IMR-90 (cell line): ENCODE results near the gene S100A13. TPM values are rescaled to one million over a fixed set of nuclear protein-coding genes. Genes with fewer than 3 reads are reported as not detected.

ENCODE experiments used
- ATAC-seq: fragments of 200-7000 bp; cut with Tn5 transposase; 2 replicates; pipeline ENCODE4 v1.9.1; 2020; ENCODE audit warnings: low read depth, mild to moderate bottlenecking, moderate library complexity
- BruUV-seq: library from RNA; stranded (reverse); fragments of 400-500 nt; replicated peaks from 2 replicates; lab custom pipeline; 2021; lab: Mats Ljungman, UMichigan
- CTCF ChIA-PET: fragments of 300-600 bp; formaldehyde crosslinking; extraction: SDS; loops from one replicate; lab custom pipeline; 2021; ENCODE audit warnings: antibody characterized with exemption; lab: Yijun Ruan, JAX
- POLR2A ChIA-PET: fragments of 300-600 bp; sonication (Branson Sonifier 250); formaldehyde crosslinking; loops from one replicate; lab custom pipeline; 2022; ENCODE audit warnings: antibody characterized with exemption; ENCODE audit not compliant: unreplicated experiment; lab: Charles Lee
- DNase-seq: peaks from one replicate; pipeline ENCODE4 v3.0.0; 2013
- H2AFZ ChIP-seq: replicated peaks from 2 replicates; pipeline ENCODE3; 2013; ENCODE audit warnings: low read length, mild to moderate bottlenecking; ENCODE audit not compliant: poor library complexity
- H2AK5ac ChIP-seq: 2 replicates; pipeline ENCODE4 v1.6.1; 2013; ENCODE audit warnings: low read depth, low read length, inconsistent platforms
- H2AK9ac ChIP-seq: replicated peaks from 2 replicates; pipeline ENCODE3; 2013; ENCODE audit warnings: mild to moderate bottlenecking, low read depth, low read length, moderate library complexity; ENCODE audit not compliant: poor library complexity
- H2BK120ac ChIP-seq: 2 replicates; pipeline ENCODE4 v1.6.1; 2013; ENCODE audit warnings: low read depth, low read length, inconsistent platforms
- H2BK15ac ChIP-seq: 3 replicates; pipeline ENCODE4 v1.6.1; 2013; ENCODE audit warnings: low read depth, low read length, inconsistent platforms
- H2BK20ac ChIP-seq: 2 replicates; pipeline ENCODE4 v1.6.1; 2013; ENCODE audit warnings: low read depth, mild to moderate bottlenecking, inconsistent platforms, low read length, moderate library complexity
- H2BK5ac ChIP-seq: 2 replicates; pipeline ENCODE4 v1.6.1; 2013; ENCODE audit warnings: mild to moderate bottlenecking, low read depth, low read length, inconsistent platforms; ENCODE audit not compliant: poor library complexity, severe bottlenecking
- H3K14ac ChIP-seq: replicated peaks from 2 replicates; pipeline ENCODE4 v1.6.1; 2013; ENCODE audit warnings: low read depth, low read length, inconsistent platforms
- H3K18ac ChIP-seq: 2 replicates; pipeline ENCODE4 v1.6.1; 2013; ENCODE audit warnings: low read depth, low read length, control low read depth
- H3K23ac ChIP-seq: 2 replicates; pipeline ENCODE4 v1.6.1; 2013; ENCODE audit warnings: low read depth, low read length, inconsistent platforms
- H3K27ac ChIP-seq: 2 replicates; pipeline ENCODE4 v1.5.1; 2013; ENCODE audit warnings: mild to moderate bottlenecking, control low read depth, low read length; ENCODE audit not compliant: insufficient read depth
- H3K27me3 ChIP-seq: 2 replicates; pipeline ENCODE4 v1.6.1; 2013; ENCODE audit warnings: low read length; ENCODE audit not compliant: control insufficient read depth, insufficient read depth
- H3K36me3 ChIP-seq: 2 replicates; pipeline ENCODE4 v1.6.1; 2013; ENCODE audit warnings: low read length, mixed read lengths; ENCODE audit not compliant: control insufficient read depth, insufficient read depth
- H3K4ac ChIP-seq: 2 replicates; pipeline ENCODE4 v1.6.1; 2013; ENCODE audit warnings: low read depth, low read length, inconsistent platforms
- H3K4me1 ChIP-seq: 2 replicates; pipeline ENCODE4 v1.6.1; 2013; ENCODE audit warnings: low read length, mixed read lengths; ENCODE audit not compliant: control insufficient read depth, insufficient read depth
- H3K4me2 ChIP-seq: 2 replicates; pipeline ENCODE4 v1.6.1; 2013; ENCODE audit warnings: low read depth, mild to moderate bottlenecking, control low read depth, low read length, moderate library complexity
- H3K4me3 ChIP-seq: 2 replicates; pipeline ENCODE4 v1.5.1; 2013; ENCODE audit warnings: low read depth, mild to moderate bottlenecking, control low read depth, low read length, moderate library complexity; ENCODE audit not compliant: insufficient read depth
- H3K56ac ChIP-seq: 2 replicates; pipeline ENCODE4 v1.6.1; 2013; ENCODE audit warnings: low read length, inconsistent platforms; ENCODE audit not compliant: insufficient read depth; ENCODE audit errors: extremely low read depth
- H3K79me1 ChIP-seq, 2 experiments: 2 replicates each; pipeline ENCODE4 v1.6.1; 2013; ENCODE audit warnings: low read length in 2 of 2, inconsistent platforms in 1 of 2, low read depth in 1 of 2
- H3K9ac ChIP-seq: 2 replicates; pipeline ENCODE4 v1.6.1; 2013; ENCODE audit warnings: low read depth, low read length, control low read depth
- H3K9me1 ChIP-seq: 2 replicates; pipeline ENCODE4 v1.6.1; 2013; ENCODE audit warnings: low read length, inconsistent platforms; ENCODE audit not compliant: insufficient read depth
- H3K9me3 ChIP-seq: 2 replicates; pipeline ENCODE4 v1.6.1; 2013; ENCODE audit warnings: low read length; ENCODE audit not compliant: control insufficient read depth, insufficient read depth
- H4K20me1 ChIP-seq: 2 replicates; pipeline ENCODE4 v1.6.1; 2013; ENCODE audit warnings: low read length, inconsistent platforms; ENCODE audit not compliant: insufficient read depth
- H4K5ac ChIP-seq: 2 replicates; pipeline ENCODE4 v1.6.1; 2013; ENCODE audit warnings: mild to moderate bottlenecking, low read depth, low read length, control low read depth
- H4K8ac ChIP-seq, 2 experiments: 2 replicates each; pipeline ENCODE4 v1.6.1; 2013; ENCODE audit warnings: low read depth in 2 of 2, low read length in 2 of 2, control low read depth in 1 of 2, inconsistent platforms in 1 of 2
- H4K91ac ChIP-seq: 2 replicates; pipeline ENCODE4 v1.6.1; 2013; ENCODE audit warnings: low read depth, low read length, inconsistent platforms; ENCODE audit not compliant: insufficient read depth
- BHLHE40 ChIP-seq: fragments of 150-350 bp; IDR thresholded peaks from 2 replicates; pipeline ENCODE4 v1.6.1; 2016; ENCODE audit warnings: mild to moderate bottlenecking, low read depth, low read length
- CEBPB ChIP-seq: IDR thresholded peaks from 2 replicates; pipeline ENCODE4 v1.6.1; 2012; ENCODE audit warnings: low read depth, low read length, improper control_type of control experiment
- CHD1 ChIP-seq: IDR thresholded peaks from 2 replicates; pipeline ENCODE4 v1.6.1; 2012; ENCODE audit warnings: low read depth, low read length, improper control_type of control experiment
- CTCF ChIP-seq: conservative IDR thresholded peaks from 2 replicates; pipeline ENCODE4 v1.5.1; 2012; ENCODE audit warnings: mild to moderate bottlenecking, low read depth, low read length, improper control_type of control experiment
- ELK1 ChIP-seq: fragments of 150-350 bp; IDR thresholded peaks from 2 replicates; pipeline ENCODE4 v1.6.1; 2016; ENCODE audit warnings: low read depth, mild to moderate bottlenecking, low read length, moderate library complexity, borderline replicate concordance
- FOS ChIP-seq: fragments of 150-350 bp; IDR thresholded peaks from 2 replicates; pipeline ENCODE4 v1.6.1; 2016; ENCODE audit warnings: low read depth, low read length
- MAFK ChIP-seq: IDR thresholded peaks from 2 replicates; pipeline ENCODE4 v1.6.1; 2012; ENCODE audit warnings: low read depth, low read length, improper control_type of control experiment
- MAZ ChIP-seq: IDR thresholded peaks from 2 replicates; pipeline ENCODE4 v1.6.1; 2012; ENCODE audit warnings: low read depth, mild to moderate bottlenecking, low read length, improper control_type of control experiment, moderate library complexity, borderline replicate concordance
- MXI1 ChIP-seq: IDR thresholded peaks from 2 replicates; pipeline ENCODE4 v1.6.1; 2012; ENCODE audit warnings: low read depth, mild to moderate bottlenecking, low read length, moderate library complexity, borderline replicate concordance
- NFE2L2 ChIP-seq: fragments of 150-350 bp; IDR thresholded peaks from 2 replicates; pipeline ENCODE4 v1.6.1; 2016; ENCODE audit warnings: low read depth, mild to moderate bottlenecking, low read length
- POLR2A ChIP-seq: IDR thresholded peaks from 2 replicates; pipeline ENCODE4 v1.6.1; 2012; ENCODE audit warnings: mild to moderate bottlenecking, low read depth, low read length
- RAD21 ChIP-seq: IDR thresholded peaks from 2 replicates; pipeline ENCODE4 v1.6.1; 2012; ENCODE audit warnings: low read length, improper control_type of control experiment
- RCOR1 ChIP-seq: IDR thresholded peaks from 2 replicates; pipeline ENCODE4 v1.6.1; 2012; ENCODE audit warnings: mild to moderate bottlenecking, low read length, improper control_type of control experiment; ENCODE audit not compliant: insufficient replicate concordance
- RFX5 ChIP-seq: IDR thresholded peaks from 2 replicates; pipeline ENCODE4 v1.8.0; 2012; ENCODE audit warnings: low read depth, mild to moderate bottlenecking, low read length, moderate library complexity
- SMC3 ChIP-seq: fragments of 150-350 bp; IDR thresholded peaks from 2 replicates; pipeline ENCODE4 v1.6.1; 2016; ENCODE audit warnings: low read depth, mild to moderate bottlenecking, antibody characterized with exemption, low read length, moderate library complexity
- USF2 ChIP-seq: fragments of 150-350 bp; IDR thresholded peaks from 2 replicates; pipeline ENCODE4 v1.6.1; 2017; ENCODE audit warnings: mild to moderate bottlenecking, antibody characterized with exemption, low read length, low read depth
- WGBS, 2 experiments: methylation state at CpG; one replicate each; pipeline versions ENCODE4 v1.1.5 to v1.1.7; 2013; ENCODE audit warnings: missing lambda C conversion rate in 2 of 2; ENCODE audit not compliant: insufficient read length in 1 of 2; ENCODE audit errors: extremely low coverage in 2 of 2; 5-methylcytosine and 5-hydroxymethylcytosine counted together
- dilution Hi-C: fragments of 300-500 bp; cut with HindIII; formaldehyde crosslinking; loops from one replicate; pipeline ENCODE4 v1.14.3; 2018; ENCODE audit warnings: low sequenced_read_pairs; ENCODE audit not compliant: unreplicated experiment
- in situ Hi-C: fragments of 300-500 bp; cut with MboI; formaldehyde crosslinking; loops from 3 replicates; pipeline ENCODE4 v1.14.3; 2019; ENCODE audit warnings: low sequenced_read_pairs, inconsistent platforms, mixed read lengths
- intact Hi-C: fragments of 100-400 bp; cut with micrococcal nuclease; formaldehyde crosslinking; loops from 2 replicates; pipeline ENCODE4 v1.10.0; 2022
- polyA plus RNA-seq, 3 experiments: library from polyadenylated mRNA; depleted of rRNA; stranded (reverse); fragments of >200 nt; gene quantifications; 2 replicates each; pipeline ENCODE4 v1.2.3, GENCODE V29; 2012; ENCODE audit warnings: low replicate concordance in 1 of 3
- total RNA-seq: library from RNA; depleted of rRNA; stranded (reverse); fragments of >200 nt; gene quantifications from 2 replicates; pipeline ENCODE4 v1.2.3, GENCODE V29; 2012

The S100A13 gene
- total and polyA plus RNA-seq, 2 of the 4 experiments (the other 2 are of a cell fraction), result 122 to 468 TPM

- 90% methylated on average over 3 of the region's 6 CpGs; no CpG with 5 or more reads in 1 of the 2 experiments for WGBS, 2 experiments
- no peak overlapping the region for H4K5ac ChIP-seq
- H3K9ac ChIP-seq, result no peak overlapping the region
- H4K8ac ChIP-seq, result no peak overlapping the region
- no TSS peak for BruUV-seq
- H2BK120ac ChIP-seq, result no peak overlapping the region
- TF ChIP-seq MAZ (no peak), RFX5 (no peak), MAFK (no peak), CTCF (no peak), NFE2L2 (no peak), ELK1 (no peak), CHD1 (no peak), RAD21 (no peak), SMC3 (no peak), RCOR1 (no peak), FOS (no peak), BHLHE40 (no peak), MXI1 (no peak), POLR2A (no peak), USF2 (no peak), CEBPB (no peak)
- H3K4me1 ChIP-seq, result peaks cover 3% of the 10 kb centered on the region; the same call in 1 of the 2 replicates
- H2BK5ac ChIP-seq, result no peak overlapping the region
- DNase-seq, result no peak
- H3K18ac ChIP-seq, result no peak overlapping the region
- POLR2A ChIA-PET, result interaction anchor here (0.6 kb wide), 1 partner anchor 8 kb away, joined by 3 read pairs; the partner anchor contains the start of gene S100A13
- CTCF ChIA-PET, result interaction anchor here (2.3 to 2.5 kb wide), 2 partner anchors 14 to 47 kb away, joined by 6 to 15 read pairs; partner anchors contain the start of gene CHTOP
- no peak overlapping the region for H3K14ac ChIP-seq
- intact Hi-C loops, result no loop called here
- dilution Hi-C loops, result no loop called here
- peaks cover 7 to 16% of the 10 kb centered on the region in 2 experiments; a peak in 3 of 4 replicates for H3K79me1 ChIP-seq
- ATAC-seq, result no peak
- peaks cover 24% of the 10 kb centered on the region for H3K36me3 ChIP-seq
- 0 out of 2 replicates have a peak, but pooled peaks cover 4% of the 10 kb centered on the region for H3K9me1 ChIP-seq
- no peak overlapping the region for H3K4me2 ChIP-seq
- in situ Hi-C loops, result no loop called here
- H2BK20ac ChIP-seq, result no peak overlapping the region
- H3K27ac ChIP-seq, result no peak overlapping the region
- no peak overlapping the region for H4K91ac ChIP-seq
- H2AK9ac ChIP-seq, result no peak overlapping the region
- H3K9me3 ChIP-seq, result no peaks in the 10 kb centered on the region
- no peak overlapping the region for H3K4ac ChIP-seq
- H3K23ac ChIP-seq, result no peak overlapping the region
- H3K27me3 ChIP-seq, result no peaks in the 10 kb centered on the region
- H3K4me3 ChIP-seq, result no peak overlapping the region
- no peak overlapping the region for H3K56ac ChIP-seq
- H2BK15ac ChIP-seq, result no peak overlapping the region
- H2AFZ ChIP-seq, result no peak overlapping the region
- no peaks in the 10 kb centered on the region for H4K20me1 ChIP-seq
- H2AK5ac ChIP-seq, result no peak overlapping the region
Observed at GRCh38 chr1:153619171-153619570, 8.1 kb downstream of the S100A13 start.
